ENCODE measurements around the gene SDK1.
A peak's percentile ranks its signal among the peaks of the same experiment; 100 is the strongest.

Gene SDK1

DNA sequence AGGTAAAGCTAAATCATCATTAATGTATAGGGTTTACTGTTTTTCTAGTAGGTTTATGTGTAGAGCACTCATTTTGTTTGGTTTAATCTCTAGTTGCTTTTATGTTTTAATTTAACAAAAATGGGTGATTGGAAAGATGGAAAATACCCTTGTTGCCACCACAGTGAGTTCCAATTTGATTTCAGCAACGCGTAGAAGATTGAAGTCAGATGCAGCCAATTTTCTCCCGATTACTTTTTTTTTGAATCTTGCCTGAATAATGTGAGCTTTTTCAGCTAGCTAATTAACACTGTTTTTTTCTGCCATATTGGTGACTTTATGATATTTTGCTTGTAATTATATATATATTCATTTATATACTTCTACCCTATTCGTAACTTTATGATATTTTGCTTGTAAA lies 293.8 kb downstream of the SDK1 start:
- no peak for DNase-seq
- intact Hi-C loops (cut with DNase I): no loop called here

DNA sequence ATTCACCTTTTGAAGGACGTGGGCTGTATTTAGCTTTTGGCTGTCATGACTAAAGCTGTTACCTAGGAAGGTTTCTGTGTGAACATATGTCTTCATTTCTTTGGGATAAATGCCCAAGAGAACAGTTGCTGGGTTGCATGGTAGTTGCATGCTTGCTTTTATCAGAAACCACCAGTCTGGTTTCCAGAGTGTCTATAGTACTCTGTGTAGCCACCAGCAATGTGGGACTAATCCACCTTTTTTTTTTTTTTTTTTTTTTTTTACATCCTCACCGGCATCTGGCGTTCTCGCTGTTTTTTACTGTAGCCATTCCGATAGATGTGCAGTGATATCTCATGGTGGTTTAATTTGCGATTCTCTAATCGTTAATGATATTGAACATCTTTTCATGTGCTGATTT lies 297.8 kb downstream of the SDK1 start:
- intact Hi-C loops (cut with DNase I): no loop called here
- no peak for DNase-seq

DNA sequence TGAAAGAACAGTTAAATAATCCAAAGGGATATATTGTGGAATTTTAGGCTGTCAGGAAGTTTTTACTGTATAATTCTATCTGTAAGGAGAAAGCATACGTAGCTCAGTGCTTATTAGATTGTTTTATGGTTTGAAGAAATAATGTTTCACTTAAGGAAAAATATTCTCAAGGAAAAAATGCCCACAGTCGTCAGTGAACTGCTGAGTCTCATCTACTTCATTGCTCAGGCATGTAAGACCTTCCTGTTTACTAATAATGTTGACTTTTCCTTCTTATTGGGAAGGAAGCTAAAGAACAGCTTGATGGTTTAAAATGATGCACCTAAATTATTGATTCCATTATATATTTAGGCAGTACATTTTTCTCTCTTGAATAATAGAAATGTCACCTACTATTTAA lies 304.2 kb downstream of the SDK1 start:
- DNase-seq: no peak
- intact Hi-C loops (cut with DNase I): no loop called here

DNA sequence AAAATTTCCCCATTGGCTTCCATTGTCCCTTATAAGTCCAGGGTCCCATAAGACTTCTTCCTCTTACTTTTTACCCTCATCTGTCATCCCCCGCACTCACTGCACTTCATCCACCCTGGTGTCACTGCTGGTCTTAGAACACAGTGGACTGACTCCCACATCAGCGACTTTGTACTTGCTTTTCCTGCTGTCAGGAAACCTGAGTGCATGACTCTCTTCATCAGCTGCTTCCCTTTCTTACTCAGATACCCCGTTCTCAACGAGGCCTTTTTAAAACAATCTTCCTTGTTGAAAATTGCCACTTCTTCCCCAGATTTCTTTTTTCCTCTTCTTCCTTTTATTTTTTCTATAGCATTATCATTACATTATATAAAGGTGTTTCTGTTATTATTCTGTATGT lies 305.4 kb downstream of the SDK1 start:
- intact Hi-C loops (cut with DNase I): no loop called here
- no peak for DNase-seq

DNA sequence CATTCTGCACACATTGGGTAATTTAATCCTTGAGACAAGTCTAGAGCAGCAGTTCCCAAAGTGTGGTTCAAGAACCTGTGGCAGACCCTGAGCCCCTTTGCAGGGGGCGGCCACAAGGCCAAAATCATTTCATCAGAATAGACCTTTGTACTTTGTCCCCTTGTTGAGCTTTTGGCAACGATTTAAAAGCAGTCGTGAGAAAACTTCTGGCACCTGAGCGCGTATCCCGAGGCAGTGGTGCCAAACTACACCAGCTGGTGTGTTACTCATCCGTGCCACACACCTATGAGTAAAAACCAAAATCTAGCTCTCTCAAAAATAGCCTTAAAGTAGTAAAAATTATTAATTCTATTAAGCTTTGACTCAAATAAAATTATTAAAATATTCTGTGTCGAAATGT lies 306.8 kb downstream of the SDK1 start:
- no peak for DNase-seq
- intact Hi-C loops (cut with DNase I): no loop called here

DNA sequence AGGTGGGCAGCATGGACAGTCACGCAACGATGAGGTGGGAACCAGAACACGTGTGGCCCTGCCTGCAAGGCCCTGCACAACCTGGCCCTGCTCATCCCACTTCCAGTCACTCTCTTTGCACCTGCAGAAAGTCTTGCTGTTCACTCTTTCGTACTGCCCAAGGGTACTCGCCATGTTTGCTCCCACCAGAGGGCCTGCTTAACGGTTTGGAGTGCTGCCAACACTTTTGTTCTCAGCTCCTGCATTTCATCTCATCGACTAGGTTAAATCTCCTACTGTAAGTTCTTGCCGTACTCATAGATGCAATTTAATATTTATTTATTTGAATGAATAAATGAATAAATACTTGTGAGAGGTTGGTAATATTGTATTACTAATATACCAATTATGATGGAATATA lies 315.3 kb downstream of the SDK1 start:
- intact Hi-C loops (cut with DNase I): no loop called here
- DNase-seq: no peak

DNA sequence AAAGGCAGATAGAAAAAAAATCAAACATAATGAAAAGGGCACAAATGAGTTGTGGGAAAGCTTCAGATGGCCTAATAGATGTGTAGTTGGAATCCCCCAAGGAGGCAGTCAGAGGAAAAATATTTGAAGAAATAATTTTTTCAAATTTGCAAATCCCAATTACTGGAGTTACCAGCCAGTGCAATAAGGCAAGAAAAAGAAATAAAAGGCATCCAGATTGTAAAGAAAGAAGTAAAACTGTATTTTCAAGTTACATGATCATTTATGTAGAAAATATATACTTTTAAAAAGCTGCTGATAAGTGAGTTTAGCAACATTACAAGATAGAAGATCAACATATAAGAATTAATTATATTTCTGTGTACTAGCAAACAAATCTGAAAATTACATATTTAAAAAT lies 329.0 kb downstream of the SDK1 start:
- no peak for DNase-seq
- intact Hi-C loops (cut with DNase I): no loop called here

DNA sequence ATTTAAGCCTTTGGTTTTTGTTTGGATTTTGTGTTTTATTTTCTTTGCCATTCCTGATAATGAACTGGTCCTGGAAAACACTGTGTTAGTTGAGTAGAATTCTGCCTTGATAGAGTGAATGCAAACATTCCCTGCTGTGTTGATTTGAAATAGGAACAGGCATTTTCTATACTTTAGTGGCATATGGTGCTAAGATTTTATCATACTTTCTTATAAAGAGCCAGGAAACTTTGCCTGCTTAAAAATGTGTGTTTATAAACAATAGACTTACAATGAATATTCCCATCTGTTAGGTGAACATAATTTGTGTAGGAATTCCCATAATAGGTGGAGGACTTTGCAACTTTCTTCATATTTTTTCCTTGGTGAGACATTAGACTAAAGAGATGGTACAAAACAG lies 333.3 kb downstream of the SDK1 start:
- no peak for DNase-seq
- intact Hi-C loops (cut with DNase I): no loop called here

DNA sequence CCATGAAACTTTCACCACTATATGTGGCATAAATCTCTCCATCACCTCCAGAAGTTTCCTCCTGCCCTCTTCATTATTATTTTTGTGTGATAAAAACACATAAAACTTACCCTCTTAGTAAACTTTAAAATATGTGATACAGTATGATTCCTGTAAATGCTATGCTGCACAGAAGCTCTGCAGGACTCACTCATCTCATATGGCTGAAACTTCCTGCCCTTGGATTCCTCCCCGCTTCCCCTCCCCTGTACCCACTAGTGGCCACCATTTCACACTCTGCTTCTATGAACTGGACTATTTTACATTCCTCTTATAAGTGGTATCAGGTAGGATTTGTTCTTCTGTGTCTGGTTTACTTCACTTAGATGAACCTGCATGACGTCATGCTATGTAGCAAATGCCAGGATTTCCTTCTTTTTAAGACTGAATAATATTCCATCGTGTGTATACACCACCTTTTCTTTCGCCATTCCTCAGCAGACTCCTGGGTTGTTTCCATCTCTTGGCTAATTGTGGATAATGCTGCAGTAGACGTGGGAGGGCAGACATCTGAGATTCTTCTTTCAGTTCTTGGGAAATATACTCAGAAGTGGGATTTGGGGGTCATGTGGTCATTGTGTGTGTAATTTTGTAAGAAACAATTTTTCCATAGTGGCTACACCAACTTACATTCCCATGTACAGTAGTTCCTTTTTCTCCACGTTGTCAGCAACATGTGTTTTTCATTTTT lies 335.2 kb downstream of the SDK1 start:
- intact Hi-C loops (cut with DNase I): no loop called here
- no peak for DNase-seq

DNA sequence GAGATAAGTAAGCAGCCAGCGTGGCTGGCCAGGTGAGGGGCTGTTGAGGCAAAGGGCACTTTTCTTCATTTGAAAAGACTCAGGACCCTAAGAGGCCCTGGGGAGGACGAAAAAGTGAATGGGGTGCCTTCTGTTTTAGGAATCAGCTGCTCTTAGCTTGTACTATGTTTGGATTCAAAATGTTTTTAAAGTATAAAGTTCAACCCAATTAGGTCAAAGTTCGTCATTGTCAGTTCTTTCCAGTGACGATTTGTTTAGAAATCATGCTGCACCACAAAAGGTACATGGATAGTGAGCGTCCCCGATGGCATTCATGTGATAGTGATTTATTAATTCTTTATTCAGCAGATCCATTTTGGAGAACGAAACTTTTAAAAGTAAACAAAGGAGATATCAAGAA lies 338.2 kb downstream of the SDK1 start:
- intact Hi-C loops (cut with DNase I): no loop called here

DNA sequence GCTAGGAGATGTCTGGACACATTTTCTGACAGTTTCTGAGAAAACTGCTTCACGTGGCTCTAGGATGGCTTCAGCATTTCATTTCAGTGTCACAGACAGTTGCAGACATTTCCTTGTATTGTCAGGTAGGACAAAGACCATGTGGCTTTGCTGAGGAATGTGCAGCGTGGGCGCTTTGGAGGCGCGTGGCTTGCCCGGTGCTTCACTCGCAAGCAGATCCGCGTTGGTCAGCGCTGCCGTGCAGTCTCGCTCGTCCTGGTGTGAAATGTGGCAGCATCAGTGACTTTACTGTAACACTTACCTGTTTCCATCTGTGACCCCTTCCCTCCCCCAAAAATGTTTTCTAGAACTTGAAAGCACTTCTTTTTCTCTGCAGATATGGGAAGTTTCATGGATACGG lies 340.5 kb downstream of the SDK1 start:
- DNase-seq: no peak
- intact Hi-C loops (cut with DNase I): no loop called here

More for the DNA sequence above, 338.2 kb downstream of the SDK1 start:
- no peak for DNase-seq

DNA sequence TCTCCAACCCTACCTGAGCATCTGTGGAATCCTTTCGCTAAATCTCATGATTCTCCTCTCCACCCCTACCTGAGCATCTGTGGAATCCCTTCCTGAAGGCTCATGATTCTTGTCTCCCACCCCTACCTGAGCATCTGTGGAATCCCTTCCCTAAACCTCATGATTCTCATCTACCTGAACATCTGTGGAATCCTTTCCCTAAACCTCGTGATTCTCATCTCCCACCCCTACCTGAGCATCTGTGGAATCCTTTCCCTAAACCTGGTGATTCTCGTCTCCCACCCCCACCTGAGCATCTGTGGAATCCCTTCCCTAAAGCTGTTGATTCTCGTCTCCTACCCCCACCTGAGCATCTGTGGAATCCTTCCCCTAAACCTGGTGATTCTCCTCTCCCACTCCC lies 342.0 kb downstream of the SDK1 start:
- intact Hi-C loops (cut with DNase I): no loop called here
- DNase-seq: no peak

DNA sequence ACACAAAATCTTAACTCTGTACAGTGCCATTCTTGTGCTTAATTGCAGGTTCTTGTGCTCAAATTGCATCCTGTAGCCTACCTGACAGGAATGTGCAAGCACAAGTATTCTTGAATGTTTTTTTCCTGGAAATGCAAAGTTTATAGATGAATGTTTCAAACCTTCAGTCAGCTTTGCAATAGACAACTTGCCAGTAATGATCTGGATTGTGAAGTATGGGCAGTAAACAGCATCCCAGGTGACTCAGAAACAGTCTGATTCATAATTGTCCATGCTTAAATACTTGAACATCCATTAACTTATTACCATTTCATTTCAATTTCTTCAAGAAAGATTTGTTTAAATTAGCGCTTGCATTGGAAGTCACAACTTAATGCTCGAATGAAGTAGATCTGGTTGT lies 347.2 kb downstream of the SDK1 start:
- DNase-seq: no peak
- intact Hi-C loops (cut with DNase I): no loop called here

DNA sequence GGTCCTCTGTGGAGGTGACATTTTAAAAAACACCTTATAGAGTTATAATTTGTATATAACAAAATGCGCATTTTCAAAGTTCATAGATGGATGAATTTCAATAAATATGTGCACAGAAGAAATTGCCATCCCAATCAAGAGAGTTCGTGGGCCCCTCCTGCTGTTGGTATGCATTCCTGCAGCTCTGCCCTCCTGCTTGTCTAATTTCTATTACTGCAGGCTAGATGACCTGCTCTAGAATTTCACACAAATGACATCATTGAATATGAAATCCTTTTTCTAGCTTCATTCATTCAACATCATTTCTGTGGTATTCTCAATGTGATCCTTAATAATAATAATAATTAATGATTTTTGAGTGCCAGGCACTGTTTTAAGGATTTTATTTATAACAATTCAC lies 348.2 kb downstream of the SDK1 start:
- DNase-seq: no peak
- intact Hi-C loops (cut with DNase I): no loop called here

DNA sequence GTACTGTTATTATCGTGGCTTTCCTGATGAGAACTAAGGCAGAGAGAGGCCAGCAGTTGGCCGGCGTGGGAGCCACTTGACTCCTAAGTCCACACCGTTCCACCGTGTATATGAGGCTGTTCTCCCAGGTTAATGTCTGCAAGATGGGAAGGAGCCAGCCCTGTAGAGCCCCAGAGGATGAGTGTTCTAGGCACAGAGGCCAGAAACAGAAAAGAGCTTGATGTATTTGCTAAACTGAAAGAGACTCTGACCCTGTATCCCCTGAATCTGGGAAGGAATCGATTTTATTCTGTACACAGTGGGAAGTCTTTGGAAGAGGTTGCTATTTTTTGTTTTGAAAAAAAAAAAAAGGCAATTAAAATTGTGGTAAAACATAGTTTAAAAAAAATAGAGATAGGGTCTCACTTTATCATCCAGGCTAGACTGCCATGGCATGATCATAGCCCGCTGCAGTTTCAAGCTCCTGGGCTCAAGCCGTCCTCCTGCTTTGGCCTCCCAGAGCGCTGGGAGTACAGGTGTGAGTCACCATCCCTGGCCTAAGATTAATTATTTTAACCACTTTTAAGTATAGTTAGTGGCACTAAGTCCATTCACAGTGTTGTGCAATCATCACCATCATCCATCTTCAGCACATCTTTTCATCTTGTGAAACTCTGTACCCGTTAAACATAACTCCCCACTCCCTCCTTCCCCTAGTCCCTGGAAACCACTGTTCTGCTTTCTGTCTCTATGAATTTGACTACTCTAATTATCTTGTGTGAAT lies 348.8 kb downstream of the SDK1 start:
- intact Hi-C loops (cut with DNase I): no loop called here
- no peak for DNase-seq

DNA sequence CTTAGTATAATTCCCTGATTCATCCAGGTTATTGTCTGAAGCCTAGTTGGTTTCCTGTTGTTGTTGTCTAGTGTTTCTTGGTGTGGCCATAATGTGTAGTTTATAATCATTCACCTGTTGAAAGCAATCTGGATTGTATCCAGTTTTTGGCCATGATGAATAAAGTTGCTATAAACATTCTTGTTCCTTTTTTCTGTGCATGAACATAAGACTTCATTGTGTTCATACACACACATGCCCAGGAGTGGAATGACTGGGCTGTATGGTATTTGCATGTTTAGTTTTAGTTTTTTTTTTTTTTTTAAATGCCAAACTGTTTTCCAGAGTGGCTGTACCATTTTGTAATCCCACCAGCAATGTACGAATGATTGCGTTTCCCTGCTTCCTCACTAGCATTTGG lies 349.8 kb downstream of the SDK1 start:
- DNase-seq: no peak
- intact Hi-C loops (cut with DNase I): no loop called here

DNA sequence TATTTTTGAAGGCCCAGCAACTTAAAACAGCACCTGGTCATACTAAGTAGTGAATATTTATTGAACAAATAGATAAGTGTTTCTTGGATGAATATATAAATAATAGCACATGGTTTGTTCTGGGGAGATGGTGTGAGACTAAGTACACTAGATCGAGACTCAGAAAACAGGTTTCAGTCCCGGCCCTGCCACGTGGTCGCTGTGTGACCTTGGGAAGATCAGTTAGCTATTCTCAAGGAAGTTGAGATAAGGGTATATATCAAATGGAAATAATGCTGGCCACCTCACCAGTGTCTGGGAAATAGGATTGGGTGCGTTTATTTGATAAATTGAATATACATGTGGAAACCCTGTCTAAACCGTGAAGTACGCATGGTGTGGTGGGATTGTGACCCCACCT lies 354.6 kb downstream of the SDK1 start:
- DNase-seq: no peak
- intact Hi-C loops (cut with DNase I): no loop called here

DNA sequence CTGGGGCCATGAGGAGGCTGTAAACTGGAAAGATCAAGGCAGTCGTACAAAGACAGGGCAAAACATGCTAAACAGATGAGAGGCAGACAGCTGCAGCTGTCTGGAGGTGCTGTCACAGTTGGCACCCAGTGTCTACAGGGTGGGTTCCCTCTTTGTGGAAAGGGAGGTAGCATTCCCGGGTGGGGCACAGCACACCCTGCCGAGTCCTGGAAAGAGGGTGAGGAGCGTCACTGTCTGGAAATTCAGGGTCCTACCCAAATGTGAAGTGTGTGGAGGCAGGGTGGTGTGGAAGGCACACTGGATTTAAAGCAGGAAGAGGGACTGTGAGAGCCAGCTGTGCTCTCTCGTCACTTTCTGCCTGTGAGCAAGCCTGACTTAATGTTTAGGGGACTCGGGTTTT lies 356.2 kb downstream of the SDK1 start:
- intact Hi-C loops (cut with DNase I): no loop called here
- no peak for DNase-seq

DNA sequence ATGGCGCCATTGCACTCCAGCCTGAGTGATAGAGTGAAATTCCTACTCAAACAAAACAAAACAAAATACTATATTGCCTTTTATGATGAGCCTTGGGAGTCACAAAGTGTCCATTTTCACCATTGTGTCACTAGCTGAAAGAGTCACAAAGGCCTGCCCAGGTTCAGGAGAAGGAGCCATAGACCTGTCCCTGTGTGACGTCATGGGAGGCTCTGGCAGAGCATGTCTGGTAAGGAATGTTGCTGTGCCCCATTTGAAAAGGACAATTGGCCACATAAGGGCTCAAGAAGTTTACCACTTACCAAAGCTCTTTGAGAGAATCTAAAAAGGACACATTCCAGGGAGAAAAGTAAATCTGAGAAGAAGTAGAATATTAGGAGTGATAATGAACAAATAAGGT lies 367.7 kb downstream of the SDK1 start:
- intact Hi-C loops (cut with DNase I): no loop called here
- no peak for DNase-seq

DNA sequence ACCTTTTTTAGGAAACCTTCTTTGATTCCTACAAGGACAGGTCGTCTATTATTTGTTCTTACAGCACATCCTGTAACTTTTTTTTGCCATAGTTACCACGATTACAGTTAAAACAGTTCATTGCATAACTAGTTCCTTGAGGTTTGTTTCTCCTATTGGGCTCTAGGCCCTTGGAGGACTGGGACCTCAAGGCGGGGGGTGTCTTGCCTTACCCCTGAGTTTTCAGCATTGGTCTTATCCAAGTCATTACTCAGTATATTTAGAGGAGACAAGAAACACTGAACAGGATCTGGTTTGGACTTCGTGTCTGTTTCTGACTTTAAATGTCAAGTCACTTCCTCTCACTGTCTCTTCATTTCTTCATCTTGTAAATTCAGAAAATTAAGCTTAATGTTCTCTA lies 369.8 kb downstream of the SDK1 start:
- DNase-seq: no peak
- intact Hi-C loops (cut with DNase I): no loop called here

DNA sequence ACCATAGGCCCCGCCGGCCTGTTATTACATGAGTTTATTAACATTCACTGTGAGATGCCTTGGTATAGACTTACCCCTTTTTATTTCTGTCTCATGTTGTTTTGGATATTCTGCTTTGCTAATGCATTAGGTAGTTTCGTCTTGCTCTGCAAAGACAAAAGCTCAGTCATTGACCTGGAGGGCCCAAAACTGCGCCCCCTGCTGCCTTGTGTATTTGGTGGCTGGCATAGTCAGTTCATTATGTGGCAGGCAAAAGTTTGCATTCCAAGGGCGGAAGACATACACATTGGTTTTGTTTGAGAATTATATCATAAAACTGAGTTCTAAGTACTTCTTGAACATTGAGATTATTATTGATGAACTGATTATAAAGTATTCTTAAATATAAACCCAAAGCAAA lies 372.5 kb downstream of the SDK1 start:
- DNase-seq: peak in 32 of 42 donors; percentile 8 to 80 (median 40)

More for the DNA sequence above, 372.5 kb downstream of the SDK1 start:
- intact Hi-C loops (cut with DNase I): no loop called here
